MCF 10A (cell line): ENCODE measurements around the gene ZSCAN21. TPM values are rescaled to one million over a fixed set of nuclear protein-coding genes. Genes with fewer than 3 reads are reported as not detected.

Experiments
- BruUV-seq: library from RNA; stranded (reverse); fragments of 400-500 nt; replicated peaks from 2 replicates; lab custom pipeline; 2021; lab: Mats Ljungman, UMichigan
- CTCF ChIA-PET: fragments of 300-600 bp; sonication (Branson Sonifier 250); formaldehyde crosslinking; extraction: SDS; loops from one replicate; lab custom pipeline; 2021; ENCODE audit warnings: antibody characterized with exemption, inconsistent platforms; lab: Yijun Ruan, JAX
- POLR2A ChIA-PET: fragments of 300-600, 350-650 bp; sonication (Branson Sonifier 250); formaldehyde crosslinking; extraction: SDS; loops from one replicate; lab custom pipeline; 2020; ENCODE audit warnings: antibody characterized with exemption, inconsistent platforms; lab: Yijun Ruan, JAX
- DNase-seq: peaks from one replicate; pipeline ENCODE4 v3.0.0-alpha.2; 2018; ENCODE audit not compliant: unreplicated experiment
- H3K27ac Mint-ChIP-seq: one replicate; pipeline ENCODE4 v1.8.0; 2022; ENCODE audit warnings: mild to moderate bottlenecking, low read depth, mixed read lengths; ENCODE audit not compliant: unreplicated experiment
- H3K27me3 Mint-ChIP-seq: one replicate; pipeline ENCODE4 v1.8.0; 2022; ENCODE audit warnings: mixed read lengths; ENCODE audit not compliant: insufficient read depth, unreplicated experiment
- H3K36me3 Mint-ChIP-seq: one replicate; pipeline ENCODE4 v1.8.0; 2022; ENCODE audit warnings: mild to moderate bottlenecking, moderate library complexity, mixed read lengths; ENCODE audit not compliant: insufficient read depth, unreplicated experiment
- H3K4me1 Mint-ChIP-seq: one replicate; pipeline ENCODE4 v1.8.0; 2022; ENCODE audit warnings: mixed read lengths; ENCODE audit not compliant: insufficient read depth, unreplicated experiment
- H3K4me3 Mint-ChIP-seq: one replicate; pipeline ENCODE4 v1.8.0; 2022; ENCODE audit warnings: mild to moderate bottlenecking, moderate library complexity, mixed read lengths; ENCODE audit not compliant: unreplicated experiment
- H3K9me3 Mint-ChIP-seq: one replicate; pipeline ENCODE4 v1.8.0; 2022; ENCODE audit warnings: mixed read lengths; ENCODE audit not compliant: unreplicated experiment
- CTCF ChIP-seq: fragments of 200-600 bp; IDR thresholded peaks from one replicate; pipeline ENCODE4 v1.8.0; 2022; ENCODE audit warnings: antibody characterized with exemption, mild to moderate bottlenecking; ENCODE audit not compliant: unreplicated experiment
- intact Hi-C: fragments of 100-400 bp; cut with micrococcal nuclease; formaldehyde crosslinking; loops from 2 replicates; pipeline ENCODE4 v1.14.1; 2022
- total RNA-seq: library from RNA; stranded (reverse); gene quantifications from 2 replicates; pipeline ENCODE4 v1.2.3, GENCODE V29; 2022

Gene ZSCAN21
- total RNA-seq, 1 experiment from 2014 or later, result 14.7 TPM

GRCh38 chr7:100027197-100027596, 22.4 kb upstream of the ZSCAN21 start:
- Mint-ChIP-seq H3K9me3 (no peaks in the 10 kb centered on the region), H3K27ac (no peak overlapping the region), H3K4me3 (no peak overlapping the region), H3K27me3 (no peaks in the 10 kb centered on the region), H3K36me3 (peaks cover 100% of the 10 kb centered on the region), H3K4me1 (peaks cover 17% of the 10 kb centered on the region)
- intact Hi-C loops, result no loop called here
- TF ChIP-seq CTCF, result no peak
- no TSS peak for BruUV-seq
- POLR2A ChIA-PET, result interaction anchor here (1.0 to 2.1 kb wide), 3 partner anchors 9 to 22 kb away, joined by 4 to 5 read pairs (median 5); partner anchors contain the start of gene ZSCAN21
- DNase-seq, result no peak
- CTCF ChIA-PET, result interaction anchor here (0.7 kb wide), 1 partner anchor 31 kb away, joined by 3 read pairs; no protein-coding TSS in a partner anchor

DNA sequence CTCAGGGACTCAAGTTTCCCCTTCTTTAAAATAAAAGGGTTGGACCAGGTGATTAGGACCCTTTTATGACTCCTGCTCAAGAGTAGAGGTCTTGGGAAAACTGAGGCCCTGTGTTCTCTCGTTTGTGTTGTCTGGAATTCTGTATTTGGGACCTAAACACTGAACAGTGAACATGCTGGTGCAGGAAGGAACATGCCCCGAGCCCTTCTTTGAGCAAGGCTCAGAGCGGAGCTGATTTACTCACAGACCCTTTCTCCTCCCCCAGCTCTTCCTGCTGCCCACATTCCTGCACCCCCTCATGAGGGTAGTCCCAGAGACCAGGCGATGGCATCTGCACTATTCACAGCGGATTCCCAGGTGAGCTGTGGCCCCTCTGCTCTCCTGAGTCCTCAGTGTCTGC, 20.0 kb upstream of the ZSCAN21 start:
- BruUV-seq, result no TSS peak
- H3K4me1 Mint-ChIP-seq, result peaks cover 6% of the 10 kb centered on the region
- ChIA-PET POLR2A (interaction anchor here (0.5 to 2.0 kb wide), 8 partner anchors 11 to 846 kb away, joined by 3 to 7 read pairs (median 4); partner anchors contain the start of gene ZSCAN21), CTCF (interaction anchor here (0.7 to 1.3 kb wide), 4 partner anchors 12 to 100 kb away, joined by 3 to 8 read pairs (median 4); partner anchors contain the start of genes GJC3 and ZKSCAN1)
- no peak overlapping the region for H3K4me3 Mint-ChIP-seq
- peaks cover 97% of the 10 kb centered on the region for H3K36me3 Mint-ChIP-seq
- TF ChIP-seq CTCF, result no peak
- no peaks in the 10 kb centered on the region for H3K9me3 Mint-ChIP-seq
- intact Hi-C loops, result no loop called here
- peak overlapping the region; percentile 29 for H3K27ac Mint-ChIP-seq
- DNase-seq, result no peak
- no peaks in the 10 kb centered on the region for H3K27me3 Mint-ChIP-seq

DNA sequence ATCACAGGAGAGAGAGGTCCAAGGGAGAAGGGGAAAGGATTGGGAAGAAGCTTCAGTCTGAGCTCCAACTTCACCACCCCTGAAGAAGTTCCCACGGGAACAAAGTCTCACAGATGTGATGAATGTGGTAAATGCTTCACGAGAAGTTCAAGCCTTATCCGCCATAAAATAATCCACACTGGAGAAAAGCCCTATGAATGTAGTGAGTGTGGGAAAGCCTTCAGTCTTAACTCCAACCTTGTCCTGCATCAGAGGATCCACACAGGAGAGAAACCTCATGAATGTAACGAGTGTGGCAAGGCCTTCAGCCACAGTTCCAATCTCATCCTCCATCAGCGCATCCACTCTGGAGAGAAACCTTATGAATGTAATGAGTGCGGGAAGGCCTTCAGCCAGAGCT, 16.0 kb upstream of the ZSCAN21 start:
- Mint-ChIP-seq H3K36me3 (peaks cover 77% of the 10 kb centered on the region), H3K4me3 (no peak overlapping the region), H3K27ac (no peak overlapping the region), H3K27me3 (no peaks in the 10 kb centered on the region), H3K4me1 (peaks cover 8% of the 10 kb centered on the region), H3K9me3 (no peaks in the 10 kb centered on the region)
- CTCF ChIA-PET, result interaction anchor here (1.1 kb wide), 1 partner anchor 12 kb away, joined by 3 read pairs; no protein-coding TSS in a partner anchor
- no TSS peak for BruUV-seq
- POLR2A ChIA-PET, result interaction anchor here (1.3 to 1.7 kb wide), 2 partner anchors 11 to 17 kb away, joined by 4 to 5 read pairs; no protein-coding TSS in a partner anchor
- DNase-seq, result no peak
- intact Hi-C loops, result no loop called here
- no peak for TF ChIP-seq CTCF

GRCh38 chr7:100034871-100035510, 14.6 kb upstream of the ZSCAN21 start:
- peaks cover 8% of the 10 kb centered on the region for H3K4me1 Mint-ChIP-seq
- H3K4me3 Mint-ChIP-seq, result no peak overlapping the region
- no peak overlapping the region for H3K27ac Mint-ChIP-seq
- DNase-seq, result peak; percentile 36
- H3K36me3 Mint-ChIP-seq, result peaks cover 66% of the 10 kb centered on the region
- intact Hi-C loops, result no loop called here
- no peaks in the 10 kb centered on the region for H3K9me3 Mint-ChIP-seq
- ChIA-PET CTCF (no interaction called here), POLR2A (interaction anchor here (0.9 to 1.6 kb wide), 3 partner anchors 8 to 20 kb away, joined by 3 to 5 read pairs (median 5); partner anchors contain the start of gene ZKSCAN1)
- no TSS peak for BruUV-seq
- no peak for TF ChIP-seq CTCF
- H3K27me3 Mint-ChIP-seq, result no peaks in the 10 kb centered on the region
